ENCODE data around the gene TMEM203.
A peak's percentile ranks its signal among the peaks of the same experiment; 100 is the strongest.
"Not testable (repeated sequence)": the region's sequence is repeated elsewhere in the genome, so short reads cannot be mapped to it uniquely, and the experiment has no call there.

The TMEM203 gene

DNA sequence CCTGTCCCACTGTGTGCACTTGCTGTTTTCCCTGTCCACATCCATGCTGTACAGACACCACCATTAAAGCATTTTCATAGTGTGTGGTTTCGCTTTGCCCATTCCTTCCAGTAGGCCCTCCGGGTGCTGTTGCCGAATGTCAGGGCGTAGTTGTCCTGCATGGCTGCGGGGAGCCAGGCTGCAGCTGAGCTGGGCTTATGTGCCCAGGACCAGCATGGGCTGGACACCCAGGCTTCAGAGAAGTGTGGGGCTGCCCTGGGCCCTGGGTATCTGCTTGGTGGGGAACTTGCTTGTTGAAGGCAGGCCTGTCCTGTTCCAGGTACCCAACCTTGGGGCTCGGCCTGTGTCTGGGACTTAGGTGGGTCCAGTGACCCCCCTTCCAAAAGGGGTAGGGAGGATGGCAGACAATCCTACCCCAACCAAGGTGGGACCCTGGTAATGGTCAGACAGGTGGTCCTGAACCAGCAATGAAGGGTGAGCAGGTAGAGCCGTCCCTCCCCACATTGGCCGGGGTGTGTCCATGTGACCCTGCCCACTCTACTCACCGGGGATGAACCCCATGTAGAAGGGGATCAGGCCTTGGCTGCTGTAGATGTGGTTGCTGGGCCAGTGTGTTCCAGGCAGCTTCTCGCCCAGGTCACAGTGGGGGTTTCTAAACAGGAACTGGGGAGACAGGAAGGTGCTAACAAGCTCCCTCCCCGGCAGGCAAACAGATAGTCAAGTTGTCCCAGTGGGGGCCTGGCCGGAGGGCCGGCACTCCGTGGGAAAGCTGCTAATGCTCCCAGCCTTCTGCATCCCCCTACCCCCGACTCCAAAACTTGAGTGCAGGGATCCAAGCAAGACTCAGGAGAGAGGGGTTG lies 38.4 kb upstream of the TMEM203 start:
- DNase-seq (ENCODE audit: low read depth), result no peak
- no peak overlapping the region for H3K4me3 ChIP-seq (ENCODE audit: low read depth, low read length)
- TF ChIP-seq, protein P1, sequence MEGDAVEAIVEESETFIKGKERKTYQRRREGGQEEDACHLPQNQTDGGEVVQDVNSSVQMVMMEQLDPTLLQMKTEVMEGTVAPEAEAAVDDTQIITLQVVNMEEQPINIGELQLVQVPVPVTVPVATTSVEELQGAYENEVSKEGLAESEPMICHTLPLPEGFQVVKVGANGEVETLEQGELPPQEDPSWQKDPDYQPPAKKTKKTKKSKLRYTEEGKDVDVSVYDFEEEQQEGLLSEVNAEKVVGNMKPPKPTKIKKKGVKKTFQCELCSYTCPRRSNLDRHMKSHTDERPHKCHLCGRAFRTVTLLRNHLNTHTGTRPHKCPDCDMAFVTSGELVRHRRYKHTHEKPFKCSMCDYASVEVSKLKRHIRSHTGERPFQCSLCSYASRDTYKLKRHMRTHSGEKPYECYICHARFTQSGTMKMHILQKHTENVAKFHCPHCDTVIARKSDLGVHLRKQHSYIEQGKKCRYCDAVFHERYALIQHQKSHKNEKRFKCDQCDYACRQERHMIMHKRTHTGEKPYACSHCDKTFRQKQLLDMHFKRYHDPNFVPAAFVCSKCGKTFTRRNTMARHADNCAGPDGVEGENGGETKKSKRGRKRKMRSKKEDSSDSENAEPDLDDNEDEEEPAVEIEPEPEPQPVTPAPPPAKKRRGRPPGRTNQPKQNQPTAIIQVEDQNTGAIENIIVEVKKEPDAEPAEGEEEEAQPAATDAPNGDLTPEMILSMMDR (IDR thresholded peaks at IDR 0.05; ENCODE audit: control insufficient read depth, extremely low read depth, insufficient read depth), result no peak

DNA sequence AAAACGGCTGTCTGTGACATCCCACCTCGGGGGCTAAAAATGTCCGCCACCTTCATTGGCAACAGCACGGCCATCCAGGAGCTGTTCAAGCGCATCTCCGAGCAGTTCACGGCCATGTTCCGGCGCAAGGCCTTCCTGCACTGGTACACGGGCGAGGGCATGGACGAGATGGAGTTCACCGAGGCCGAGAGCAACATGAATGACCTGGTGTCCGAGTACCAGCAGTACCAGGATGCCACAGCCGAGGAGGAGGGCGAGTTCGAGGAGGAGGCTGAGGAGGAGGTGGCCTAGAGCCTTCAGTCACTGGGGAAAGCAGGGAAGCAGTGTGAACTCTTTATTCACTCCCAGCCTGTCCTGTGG lies 37.8 kb upstream of the TMEM203 start:
- not testable (repeated sequence) for H3K4me3 ChIP-seq (ENCODE audit: low read depth, low read length); DNase-seq (ENCODE audit: low read depth)

DNA sequence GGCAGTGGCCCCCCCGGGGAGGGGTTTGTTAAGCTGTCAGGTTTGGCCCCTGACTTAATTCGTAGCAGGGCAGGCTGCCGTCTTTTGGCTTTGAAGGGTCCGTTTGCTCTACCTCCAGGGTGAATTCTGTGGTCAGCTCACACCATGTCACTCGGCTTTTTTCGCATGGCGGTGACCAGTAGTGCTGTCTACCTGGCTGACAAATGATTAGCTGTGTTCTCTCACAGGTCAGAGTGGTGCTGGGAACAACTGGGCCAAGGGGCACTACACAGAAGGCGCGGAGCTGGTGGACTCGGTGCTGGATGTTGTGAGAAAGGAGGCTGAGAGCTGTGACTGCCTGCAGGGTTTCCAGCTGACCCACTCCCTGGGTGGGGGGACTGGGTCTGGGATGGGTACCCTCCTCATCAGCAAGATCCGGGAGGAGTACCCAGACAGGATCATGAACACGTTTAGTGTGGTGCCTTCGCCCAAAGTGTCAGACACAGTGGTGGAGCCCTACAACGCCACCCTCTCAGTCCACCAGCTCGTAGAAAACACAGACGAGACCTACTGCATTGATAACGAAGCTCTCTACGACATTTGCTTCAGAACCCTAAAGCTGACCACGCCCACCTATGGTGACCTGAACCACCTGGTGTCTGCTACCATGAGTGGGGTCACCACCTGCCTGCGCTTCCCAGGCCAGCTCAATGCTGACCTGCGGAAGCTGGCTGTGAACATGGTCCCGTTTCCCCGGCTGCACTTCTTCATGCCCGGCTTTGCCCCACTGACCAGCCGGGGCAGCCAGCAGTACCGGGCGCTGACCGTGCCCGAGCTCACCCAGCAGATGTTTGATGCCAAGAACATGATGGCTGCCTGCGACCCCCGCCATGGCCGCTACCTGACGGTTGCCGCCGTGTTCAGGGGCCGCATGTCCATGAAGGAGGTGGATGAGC lies 37.1 kb upstream of the TMEM203 start:
- DNase-seq (ENCODE audit: low read depth), result no peak
- peak overlapping the region; percentile 92 for H3K4me3 ChIP-seq (ENCODE audit: low read depth, low read length)
- TF ChIP-seq, protein P1 (IDR thresholded peaks at IDR 0.05; ENCODE audit: control insufficient read depth, extremely low read depth, insufficient read depth), result no peak

DNA sequence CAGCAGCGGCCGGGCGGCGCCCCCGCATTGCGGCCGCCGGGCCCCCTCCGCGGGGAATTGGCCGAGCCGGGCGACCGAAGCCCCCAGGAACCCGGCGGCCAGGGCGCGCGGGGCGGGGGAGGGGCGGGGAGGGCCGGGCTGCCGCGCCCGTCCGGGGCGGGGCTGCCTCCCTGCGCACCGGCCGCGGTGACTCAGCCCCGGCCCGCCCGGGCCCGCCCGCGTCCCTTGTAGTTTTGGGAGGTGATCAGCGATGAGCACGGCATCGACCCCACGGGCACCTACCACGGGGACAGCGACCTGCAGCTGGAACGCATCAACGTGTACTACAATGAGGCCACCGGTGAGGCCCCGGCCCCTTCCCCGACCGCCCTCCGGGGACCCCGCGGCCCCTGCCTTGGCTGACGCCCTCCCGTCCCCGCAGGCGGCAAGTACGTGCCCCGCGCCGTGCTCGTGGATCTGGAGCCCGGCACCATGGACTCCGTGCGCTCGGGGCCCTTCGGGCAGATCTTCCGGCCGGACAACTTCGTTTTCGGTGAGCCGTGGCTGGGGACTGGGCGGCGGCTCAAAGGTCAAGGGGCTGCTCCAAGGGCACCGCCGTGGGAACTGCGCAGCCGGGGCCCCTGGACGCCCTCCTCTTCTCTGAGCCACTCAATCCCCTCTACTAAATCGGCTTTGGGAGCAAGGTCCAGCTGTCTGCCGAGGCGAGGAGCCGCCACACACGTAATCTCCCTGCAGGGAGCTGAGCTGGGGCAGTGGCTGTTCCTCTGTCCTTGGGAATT lies 36.2 kb upstream of the TMEM203 start:
- TF ChIP-seq, protein P1 (IDR thresholded peaks at IDR 0.05; ENCODE audit: control insufficient read depth, extremely low read depth, insufficient read depth), result no peak
- no peak for DNase-seq (ENCODE audit: low read depth)

DNA sequence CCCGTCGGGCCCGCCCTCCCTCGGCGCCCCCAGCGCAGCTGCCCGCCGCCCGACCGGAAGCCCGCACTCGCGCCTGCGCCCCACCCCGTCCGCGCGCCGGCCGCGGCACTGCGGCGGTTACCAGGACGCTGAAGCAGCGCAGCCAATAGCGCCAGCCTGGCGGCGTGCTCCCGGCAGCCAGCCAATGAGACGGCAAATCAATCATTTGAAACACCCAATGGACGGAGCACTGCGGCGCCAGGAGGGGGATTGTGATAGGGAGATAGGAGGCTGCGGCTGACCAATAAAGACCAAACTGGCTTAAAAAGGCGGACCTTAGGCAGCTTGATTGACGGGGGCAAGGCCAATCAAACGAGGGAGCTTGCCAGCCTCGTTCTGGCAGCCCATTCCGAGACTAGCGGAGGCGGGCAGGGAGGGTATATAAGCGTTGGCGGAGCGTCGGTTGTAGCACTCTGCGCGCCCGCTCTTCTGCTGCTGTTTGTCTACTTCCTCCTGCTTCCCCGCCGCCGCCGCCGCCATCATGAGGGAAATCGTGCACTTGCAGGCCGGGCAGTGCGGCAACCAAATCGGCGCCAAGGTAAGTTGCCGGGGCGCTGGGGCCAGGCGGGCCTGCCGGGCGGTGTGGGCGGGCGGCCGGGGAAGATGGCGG lies 35.5 kb upstream of the TMEM203 start, which contains the start of gene TUBB4B:
Gene TUBB4B, plus strand, starts transcription at position 447 of the 649 bp plus-strand sequence. Its CDS starts 74 bp downstream, at position 521.
- peak within 1 kb of the TSS; percentile 92 for H3K4me3 ChIP-seq (ENCODE audit: low read depth, low read length)
- DNase-seq (ENCODE audit: low read depth), result peak; percentile 100
- TF ChIP-seq, protein P1 (IDR thresholded peaks at IDR 0.05; ENCODE audit: control insufficient read depth, extremely low read depth, insufficient read depth), result no peak

More for the DNA sequence above, 36.2 kb upstream of the TMEM203 start:
- H3K4me3 ChIP-seq (ENCODE audit: low read depth, low read length), result peak overlapping the region; percentile 92

DNA sequence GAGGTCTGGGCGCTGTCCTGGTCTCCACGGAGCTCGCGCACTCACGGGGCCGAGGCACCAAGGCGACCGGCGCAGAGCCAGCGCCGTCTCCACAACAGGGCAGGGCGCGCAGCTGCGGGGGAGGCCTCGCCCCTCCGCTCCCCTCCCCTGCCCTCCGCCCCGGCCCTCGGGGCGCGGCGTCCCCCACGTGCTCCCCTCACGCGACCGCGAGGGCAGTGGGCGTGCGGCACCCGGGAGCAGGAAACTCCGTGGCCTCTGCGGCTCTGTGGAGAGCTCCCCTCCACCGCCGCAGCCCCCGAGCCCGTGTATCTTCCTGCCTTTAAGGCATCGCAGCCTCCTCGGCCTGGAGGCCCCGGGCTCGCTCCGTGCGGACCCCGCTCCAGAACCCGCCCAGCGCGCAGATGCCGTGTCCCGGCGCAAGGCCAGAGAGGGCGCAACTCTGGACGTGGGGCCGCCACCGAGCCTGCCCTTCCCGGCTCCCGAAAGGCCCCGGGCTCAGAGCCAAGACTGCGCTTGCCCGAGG lies 34.9 kb upstream of the TMEM203 start:
- TF ChIP-seq, protein P1 (IDR thresholded peaks at IDR 0.05; ENCODE audit: control insufficient read depth, extremely low read depth, insufficient read depth), result no peak
- DNase-seq (ENCODE audit: low read depth), result no peak

DNA sequence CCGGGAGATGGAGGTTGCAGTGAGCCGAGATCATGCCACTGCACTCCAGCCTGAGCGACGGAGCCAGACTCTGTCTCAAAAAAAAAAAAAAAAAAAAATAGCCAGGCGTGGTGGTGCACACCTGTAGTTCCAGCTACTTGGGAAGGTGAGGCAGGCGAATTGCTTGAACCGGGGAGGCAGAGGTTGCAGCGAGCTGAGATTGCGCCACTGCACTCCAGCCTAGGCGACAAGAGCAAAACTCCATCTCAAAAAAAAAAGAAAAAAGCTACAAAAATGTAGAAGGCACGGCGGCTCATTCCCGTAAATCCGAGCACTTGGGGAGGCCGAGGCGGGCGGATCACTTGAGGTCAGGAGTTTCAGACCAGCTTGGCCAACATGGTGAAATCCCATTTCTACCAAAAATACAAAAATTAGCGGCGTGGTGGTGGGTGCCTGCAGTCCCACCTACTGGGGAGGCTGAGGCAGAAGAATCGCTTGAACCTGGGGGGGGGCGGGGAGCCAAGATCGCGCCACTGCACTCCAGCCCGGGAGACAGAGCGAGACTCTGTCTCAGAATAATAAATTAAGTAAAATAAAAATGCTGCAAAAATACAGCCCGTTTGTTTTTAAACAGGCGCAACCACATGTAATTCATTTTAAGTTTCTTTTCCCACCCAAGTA lies 34.2 kb upstream of the TMEM203 start:
- not testable (repeated sequence) for DNase-seq (ENCODE audit: low read depth)

More for the DNA sequence above, 34.9 kb upstream of the TMEM203 start:
- H3K4me3 ChIP-seq (ENCODE audit: low read depth, low read length), result peak overlapping the region; percentile 73

More for the DNA sequence above, 34.2 kb upstream of the TMEM203 start:
- H3K4me3 ChIP-seq (ENCODE audit: low read depth, low read length), result peak overlapping the region; percentile 73

Data from LNCaP clone FGC (cell line).